HG02610 (cell line): Measurements from ENCODE around the gene SRSF6.
"Not testable (repeated sequence)": the region's sequence is repeated elsewhere in the genome, so short reads cannot be mapped to it uniquely, and the experiment has no call there.

Experiments
- ATAC-seq: cut with Tn5 transposase; IDR thresholded peaks from one replicate; pipeline ENCODE4 v1.9.1; 2021; ENCODE audit warnings: mild to moderate bottlenecking, moderate library complexity; ENCODE audit not compliant: unreplicated experiment

Gene SRSF6

GRCh38 chr20:43448748-43449535, 8.8 kb upstream of the SRSF6 start:
- ATAC-seq, result no peak

GRCh38 chr20:43450841-43451799, 6.6 kb upstream of the SRSF6 start:
- ATAC-seq, result no peak

GRCh38 chr20:43452404-43453126, 5.1 kb upstream of the SRSF6 start:
- no peak for ATAC-seq

- ATAC-seq, result not testable (repeated sequence)
These were observed 1.4 kb upstream of the SRSF6 start for GRCh38 chr20:43456252-43456651.

- ATAC-seq, result peak; percentile 75
These were observed 672 bp upstream of the SRSF6 start for GRCh38 chr20:43456809-43457639.

GRCh38 chr20:43458422-43458924, 777 bp downstream of the SRSF6 start:
- no peak for ATAC-seq

- ATAC-seq, result no peak
These were observed 1.6 kb downstream of the SRSF6 start for GRCh38 chr20:43459022-43459942.

GRCh38 chr20:43460172-43460829, 2.6 kb downstream of the SRSF6 start:
- ATAC-seq, result no peak

- no peak for ATAC-seq
These were observed 3.1 kb downstream of the SRSF6 start for GRCh38 chr20:43460830-43461200.

GRCh38 chr20:43461894-43462659, 4.4 kb downstream of the SRSF6 start:
- ATAC-seq, result no peak

GRCh38 chr20:43462660-43463526, 5.2 kb downstream of the SRSF6 start:
- ATAC-seq, result no peak

GRCh38 chr20:43463527-43464218, 6.0 kb downstream of the SRSF6 start:
- ATAC-seq, result no peak

- no peak for ATAC-seq
These were observed 6.6 kb downstream of the SRSF6 start for GRCh38 chr20:43464219-43464790.

- no peak for ATAC-seq
These were observed 7.9 kb downstream of the SRSF6 start for GRCh38 chr20:43465625-43465943.

- no peak for ATAC-seq
These were observed 9.9 kb downstream of the SRSF6 start for GRCh38 chr20:43467589-43467988.
